Measurements from ENCODE around the gene CENPS. TPM values are rescaled to one million over a fixed set of nuclear protein-coding genes. Genes with fewer than 3 reads are reported as not detected.

CENPS gene
- total and polyA plus RNA-seq, 2 of the 13 experiments (the other 11 are each of a cell fraction or from before 2014, with no cell fraction given): 3.3 to 22.0 TPM

DNA sequence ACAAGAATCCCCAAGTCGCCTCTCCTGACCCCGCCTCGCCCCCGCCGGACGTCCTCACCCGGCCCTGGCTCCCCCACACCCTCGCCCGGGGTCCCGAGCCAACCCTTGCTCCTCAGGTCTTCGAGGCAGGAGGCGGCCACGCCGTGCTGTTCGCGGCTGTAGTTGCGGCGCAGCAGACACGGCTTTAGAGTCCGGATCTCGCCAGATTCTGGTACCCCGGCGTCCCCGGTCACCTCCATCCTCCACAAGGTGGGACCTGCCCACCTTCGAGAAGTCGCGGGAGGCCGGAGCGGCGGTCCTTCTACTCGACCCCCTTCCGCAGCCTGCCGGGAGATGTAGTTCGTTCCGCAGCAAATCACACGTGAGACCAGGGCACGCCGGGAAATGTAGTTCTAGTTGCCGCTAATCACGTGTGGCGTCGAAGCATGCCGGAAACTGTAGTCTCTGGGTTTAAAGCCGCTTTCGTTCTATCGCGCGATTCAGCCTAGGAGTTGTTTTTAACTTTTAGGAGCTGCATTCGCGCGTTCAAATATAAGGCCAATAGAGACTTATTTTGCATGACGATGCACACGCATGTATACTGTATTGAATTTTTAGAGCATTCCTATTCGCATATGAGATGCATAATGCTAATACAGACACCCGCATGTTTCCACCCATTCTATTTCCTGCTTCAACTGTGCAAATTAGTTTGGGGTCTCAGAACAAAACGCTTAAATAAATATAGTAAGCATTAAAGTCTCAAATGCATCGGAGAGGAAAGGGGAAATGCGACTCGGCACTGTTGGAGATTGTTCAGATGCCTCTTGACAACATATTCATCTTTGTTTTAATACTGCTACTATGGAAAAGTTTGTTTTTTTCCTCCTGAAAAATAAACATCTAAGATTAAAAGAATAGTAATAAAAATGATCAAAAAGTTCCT is 42.2 kb downstream of the CENPS start, which contains the start of gene DFFA (continued):
- TF ChIP-seq HNF1B (CRISPR knock-in tag; IDR thresholded peaks at IDR 0.05) (peak; percentile 96), GTF3A (CRISPR knock-in tag; conservative IDR thresholded peaks at IDR 0.05) (no peak), ZNF138 (CRISPR knock-in tag; IDR thresholded peaks at IDR 0.05; ENCODE audit: low read depth) (0 out of 2 replicates have a peak, but pooled peaks have one; percentile 13), ZNF564 (CRISPR knock-in tag; IDR thresholded peaks at IDR 0.05) (0 out of 2 replicates have a peak, but pooled peaks have one; percentile 39), ZNF20 (CRISPR knock-in tag; IDR thresholded peaks at IDR 0.05) (no peak), SNAPC5 (CRISPR knock-in tag; IDR thresholded peaks at IDR 0.05; ENCODE audit: borderline replicate concordance) (no peak), ASH2L (IDR thresholded peaks at IDR 0.05; ENCODE audit: insufficient read length, low read depth, low read length) (peak; percentile 89), EED (CRISPR knock-in tag; IDR thresholded peaks at IDR 0.05) (no peak), ZNF749 (CRISPR knock-in tag; IDR thresholded peaks at IDR 0.05; ENCODE audit: borderline replicate concordance) (peak; percentile 36; the same call in 1 of the 2 replicates), AGO1 (IDR thresholded peaks at IDR 0.05; ENCODE audit: low read depth, low read length, poor library complexity, severe bottlenecking) (no peak), SIX1 (CRISPR knock-in tag; IDR thresholded peaks at IDR 0.05; ENCODE audit: borderline replicate concordance) (peak; percentile 37; the same call in 1 of the 2 replicates), MEF2D (CRISPR knock-in tag; IDR thresholded peaks at IDR 0.05) (peak; percentile 40; the same call in 1 of the 2 replicates), DDIT3 (CRISPR knock-in tag; IDR thresholded peaks at IDR 0.05) (no peak), ZNF460 (CRISPR knock-in tag; IDR thresholded peaks at IDR 0.05; ENCODE audit: borderline replicate concordance) (no peak; the same call in 1 of the 2 replicates), ZBTB42 (CRISPR knock-in tag; IDR thresholded peaks at IDR 0.05) (no peak), GLI4 (CRISPR knock-in tag; IDR thresholded peaks at IDR 0.05; ENCODE audit: borderline replicate concordance) (no peak), KDM3A (CRISPR knock-in tag; IDR thresholded peaks at IDR 0.05; ENCODE audit: low read depth) (peak; percentile 75; the same call in 1 of the 2 replicates), CC2D1A (CRISPR knock-in tag; IDR thresholded peaks at IDR 0.05) (no peak)
- TF ChIP-seq, protein P1, sequence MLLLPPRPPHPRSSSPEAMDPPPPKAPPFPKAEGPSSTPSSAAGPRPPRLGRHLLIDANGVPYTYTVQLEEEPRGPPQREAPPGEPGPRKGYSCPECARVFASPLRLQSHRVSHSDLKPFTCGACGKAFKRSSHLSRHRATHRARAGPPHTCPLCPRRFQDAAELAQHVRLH (CRISPR knock-in tag; IDR thresholded peaks at IDR 0.05; ENCODE audit: borderline replicate concordance, low read depth): peak; percentile 85; the same call in 1 of the 2 replicates
